Activated CD8-positive, alpha-beta memory T cell treated with anti-CD3 and anti-CD28 coated beads for 4 hours (primary cell): ENCODE measurements around the gene LTB4R.
"Not testable (repeated sequence)": the region's sequence is repeated elsewhere in the genome, so short reads cannot be mapped to it uniquely, and the experiment has no call there.

Experiments
- DNase-seq, 2 donors: peaks; one replicate each; pipeline ENCODE4 v3.0.0-alpha.2; 2020; ENCODE audit warnings: low read depth in 2 of 2

The LTB4R gene

GRCh38 chr14:24343795-24344660 lies 32.7 kb downstream of the LTB4R start:
- DNase-seq: no peak

- DNase-seq: no peak
Observed at GRCh38 chr14:24347134-24347533, 35.8 kb downstream of the LTB4R start.

- no peak for DNase-seq
Observed at GRCh38 chr14:24348186-24348585, 36.9 kb downstream of the LTB4R start.

GRCh38 chr14:24349742-24350141 lies 38.4 kb downstream of the LTB4R start:
- no peak for DNase-seq

- no peak for DNase-seq
Observed at GRCh38 chr14:24351517-24351916, 40.2 kb downstream of the LTB4R start.

- no peak for DNase-seq
Observed at GRCh38 chr14:24353559-24354481, 42.5 kb downstream of the LTB4R start.

- DNase-seq: not testable (repeated sequence)
Observed at GRCh38 chr14:24354482-24354825, 43.2 kb downstream of the LTB4R start.

GRCh38 chr14:24355009-24355408 lies 43.7 kb downstream of the LTB4R start:
- DNase-seq: no peak

GRCh38 chr14:24356208-24356607 lies 44.9 kb downstream of the LTB4R start:
- no peak for DNase-seq

GRCh38 chr14:24360281-24360680 lies 49.0 kb downstream of the LTB4R start:
- DNase-seq: no peak

- no peak for DNase-seq
Observed at GRCh38 chr14:24361326-24361725, 50.0 kb downstream of the LTB4R start.

- no peak for DNase-seq
Observed at GRCh38 chr14:24362241-24362960, 51.1 kb downstream of the LTB4R start.

- DNase-seq: no peak
Observed at GRCh38 chr14:24363401-24363800, 52.1 kb downstream of the LTB4R start.

- DNase-seq: no peak
Observed at GRCh38 chr14:24364841-24365240, 53.5 kb downstream of the LTB4R start.

GRCh38 chr14:24365600-24366412 lies 54.5 kb downstream of the LTB4R start:
- DNase-seq: peak; percentile 41 to 44

- DNase-seq: no peak
Observed at GRCh38 chr14:24366413-24366720, 55.1 kb downstream of the LTB4R start.

GRCh38 chr14:24366721-24367513 lies 55.6 kb downstream of the LTB4R start:
- no peak for DNase-seq
